ENCODE data around the gene BCAR3.

Gene BCAR3

DNA sequence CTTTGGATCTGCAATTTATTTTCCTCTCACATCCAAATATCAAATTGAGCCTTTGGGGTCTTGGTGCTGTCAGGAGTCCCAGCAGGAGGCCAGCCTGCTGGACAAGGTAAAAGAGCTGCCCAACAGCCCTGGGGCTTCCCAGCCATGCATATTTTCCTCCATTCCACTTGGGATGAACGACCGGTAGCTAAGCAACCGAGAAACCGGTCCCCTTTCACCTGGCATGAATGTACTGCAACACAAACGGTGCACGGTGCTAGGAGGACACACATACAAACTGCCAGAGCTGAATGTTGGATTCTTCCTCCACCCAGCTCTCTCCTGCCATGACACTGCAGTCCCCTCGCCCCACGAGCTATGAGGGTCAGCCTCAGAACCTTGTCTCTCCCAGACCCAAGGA is 42.7 kb downstream of the BCAR3 start:
- no peak for DNase-seq (ENCODE audit: low read depth in 2 of 2)

DNA sequence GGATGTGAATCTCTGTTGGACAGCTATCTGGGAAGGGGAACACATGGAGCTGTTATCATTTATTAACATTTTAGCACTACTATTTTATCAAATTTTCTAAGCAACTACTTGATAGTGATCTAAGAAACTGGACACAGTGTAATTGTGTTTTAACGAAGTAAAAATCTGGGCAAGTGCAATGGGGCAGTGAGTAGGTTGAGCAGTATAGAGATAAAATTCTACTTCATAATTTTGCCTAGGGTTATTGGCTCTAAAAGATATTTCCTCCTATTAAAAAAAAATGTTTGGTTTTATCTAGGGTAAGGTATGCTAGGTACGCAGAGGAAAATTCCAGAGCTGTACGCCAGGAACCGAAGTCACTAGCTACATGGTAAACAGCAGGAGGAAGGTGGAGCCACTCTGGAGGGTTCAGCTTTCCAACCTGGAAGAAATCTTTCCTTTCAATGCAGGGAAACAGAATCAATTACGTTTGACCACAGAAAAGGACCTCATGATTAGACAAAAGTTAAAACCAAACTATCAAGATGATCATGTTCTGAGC is 43.3 kb downstream of the BCAR3 start:
- no peak for DNase-seq (ENCODE audit: low read depth in 2 of 2)

DNA sequence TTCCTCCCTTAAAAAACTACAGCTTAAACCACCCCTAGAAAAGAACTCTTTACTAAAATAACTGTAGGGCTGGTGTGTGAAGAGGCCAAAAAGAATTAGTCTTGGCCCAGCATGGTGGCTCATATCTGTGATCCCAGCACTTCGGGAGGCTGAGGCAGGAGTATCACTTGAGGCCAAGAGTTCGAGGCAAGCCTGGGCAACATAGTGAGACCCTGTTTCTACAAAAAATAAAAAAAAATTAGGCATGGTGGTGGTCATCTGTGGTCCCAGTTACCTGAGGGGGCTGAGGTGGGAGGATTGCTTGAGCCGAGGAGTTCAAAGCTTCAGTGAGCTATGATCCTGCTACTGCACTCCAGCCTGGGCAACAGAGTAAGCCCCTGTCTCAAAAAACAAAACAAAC is 44.9 kb downstream of the BCAR3 start:
- no peak for DNase-seq (ENCODE audit: low read depth in 2 of 2)

DNA sequence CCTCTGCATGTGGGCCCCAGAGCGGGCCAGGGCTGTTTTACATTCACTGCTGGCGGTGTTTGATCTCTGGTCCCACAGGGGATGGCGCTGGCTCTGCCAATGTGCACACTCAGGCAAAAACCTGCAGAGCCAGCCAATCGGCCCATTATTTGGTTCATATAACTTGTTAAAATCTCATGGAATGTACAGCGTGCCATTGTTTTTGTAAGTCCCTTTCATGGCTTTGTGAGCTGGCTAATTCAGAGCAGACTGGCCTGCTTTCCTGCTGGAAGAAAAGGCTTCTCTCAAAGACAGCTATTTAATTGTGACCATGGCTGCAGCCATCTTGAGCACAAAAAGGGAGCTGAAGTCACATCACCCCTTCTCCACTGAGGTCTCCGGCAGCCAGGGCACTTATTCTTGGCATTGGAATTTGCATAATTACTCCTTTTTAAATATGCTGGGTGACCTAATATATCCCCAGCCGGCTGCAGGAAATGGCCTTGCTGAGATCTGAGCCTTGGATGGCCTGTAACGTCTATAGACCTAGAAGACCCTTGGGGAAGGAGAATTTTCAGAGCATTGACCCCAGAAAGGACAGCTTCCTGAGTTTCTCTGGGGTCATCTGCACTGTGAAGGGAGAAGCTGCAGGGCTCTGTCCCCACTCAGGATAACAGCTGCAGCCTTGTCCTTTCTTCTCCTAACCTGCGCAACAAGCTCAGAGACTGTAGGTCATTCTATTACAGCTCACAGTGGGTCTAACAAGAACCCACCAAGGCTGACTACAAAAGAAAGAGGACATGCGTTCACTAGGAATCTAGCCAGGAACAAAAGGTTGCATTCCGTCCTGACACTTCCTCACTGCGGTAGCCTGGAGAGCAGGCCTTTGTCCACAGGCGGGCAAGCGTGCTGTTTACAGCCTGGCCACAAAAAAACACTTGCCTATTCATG is 45.8 kb downstream of the BCAR3 start:
- DNase-seq (ENCODE audit: low read depth in 2 of 2), result no peak

DNA sequence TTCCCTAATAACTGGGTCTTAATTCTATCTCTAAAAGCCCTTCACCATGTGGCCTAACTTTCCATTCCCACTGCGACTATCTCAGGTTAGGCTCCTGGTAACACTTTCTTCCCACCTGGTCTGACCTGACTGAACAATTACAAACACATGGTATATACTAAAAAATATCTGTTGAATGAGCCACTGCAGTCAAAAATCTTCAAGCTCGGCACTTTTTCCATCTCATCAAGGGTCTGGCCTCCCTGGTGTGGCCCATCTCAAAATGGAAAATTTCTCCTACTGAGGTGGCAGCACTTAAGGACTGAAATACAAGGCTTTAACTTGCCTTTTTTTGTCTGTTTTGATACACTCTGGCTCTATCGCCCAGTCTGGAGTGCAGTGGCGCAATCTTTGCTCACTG is 48.3 kb downstream of the BCAR3 start:
- no peak for DNase-seq (ENCODE audit: low read depth in 2 of 2)

DNA sequence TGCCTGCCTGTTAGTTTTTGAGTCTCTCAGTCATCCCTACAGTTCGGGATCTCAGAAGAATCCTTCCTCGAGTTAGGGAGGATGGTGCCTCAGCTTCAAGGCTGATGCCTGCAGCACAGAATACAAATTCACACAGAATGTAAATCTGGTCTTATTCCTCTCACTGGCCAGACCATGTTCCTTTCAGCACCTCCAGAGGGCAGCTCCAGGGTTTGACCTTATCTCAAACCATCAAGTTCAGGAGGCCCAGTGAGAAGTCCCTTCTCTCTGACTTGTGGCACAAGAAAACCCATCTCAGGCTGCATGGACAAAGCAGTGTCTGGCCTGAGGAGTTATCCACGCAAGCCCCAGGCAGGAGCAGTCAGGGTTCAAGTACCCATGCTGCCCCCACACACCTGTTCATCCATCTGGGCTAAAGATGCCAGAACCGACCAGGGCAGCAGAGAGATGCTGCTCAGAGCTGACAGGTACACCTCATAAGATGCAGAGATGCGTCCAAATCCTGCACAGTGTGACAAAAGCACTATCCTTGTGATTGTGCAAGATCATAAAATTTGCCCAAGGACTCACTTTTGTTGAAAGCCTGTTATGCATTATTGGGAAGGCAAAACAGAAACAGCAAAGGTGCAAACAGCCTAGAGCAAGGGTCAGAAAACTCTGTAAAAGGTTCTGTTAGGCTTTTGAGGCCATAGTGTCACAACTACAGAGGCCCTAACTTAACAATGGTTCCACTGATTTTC is 49.8 kb downstream of the BCAR3 start:
- no peak for DNase-seq (ENCODE audit: low read depth in 2 of 2)

DNA sequence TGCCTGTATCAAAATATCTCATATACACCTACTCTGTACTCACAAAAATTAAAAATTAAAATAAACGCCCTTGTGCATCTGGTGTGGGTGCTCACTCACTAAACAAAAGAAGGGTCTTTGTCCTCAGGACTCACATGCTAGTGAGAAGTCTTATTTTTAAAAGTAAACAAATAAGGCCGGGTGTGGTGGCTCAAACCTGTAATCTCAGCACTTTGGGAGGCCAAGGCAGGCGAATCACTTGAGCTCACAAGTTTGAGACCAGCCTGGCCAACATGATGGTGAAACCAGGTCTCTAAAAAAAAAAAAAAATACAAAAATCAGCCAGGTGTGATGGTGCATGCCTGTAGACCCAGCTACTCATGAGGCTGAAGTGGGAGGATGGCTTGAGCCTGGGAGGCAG is 51.5 kb downstream of the BCAR3 start:
- DNase-seq (ENCODE audit: low read depth in 2 of 2), result no peak

DNA sequence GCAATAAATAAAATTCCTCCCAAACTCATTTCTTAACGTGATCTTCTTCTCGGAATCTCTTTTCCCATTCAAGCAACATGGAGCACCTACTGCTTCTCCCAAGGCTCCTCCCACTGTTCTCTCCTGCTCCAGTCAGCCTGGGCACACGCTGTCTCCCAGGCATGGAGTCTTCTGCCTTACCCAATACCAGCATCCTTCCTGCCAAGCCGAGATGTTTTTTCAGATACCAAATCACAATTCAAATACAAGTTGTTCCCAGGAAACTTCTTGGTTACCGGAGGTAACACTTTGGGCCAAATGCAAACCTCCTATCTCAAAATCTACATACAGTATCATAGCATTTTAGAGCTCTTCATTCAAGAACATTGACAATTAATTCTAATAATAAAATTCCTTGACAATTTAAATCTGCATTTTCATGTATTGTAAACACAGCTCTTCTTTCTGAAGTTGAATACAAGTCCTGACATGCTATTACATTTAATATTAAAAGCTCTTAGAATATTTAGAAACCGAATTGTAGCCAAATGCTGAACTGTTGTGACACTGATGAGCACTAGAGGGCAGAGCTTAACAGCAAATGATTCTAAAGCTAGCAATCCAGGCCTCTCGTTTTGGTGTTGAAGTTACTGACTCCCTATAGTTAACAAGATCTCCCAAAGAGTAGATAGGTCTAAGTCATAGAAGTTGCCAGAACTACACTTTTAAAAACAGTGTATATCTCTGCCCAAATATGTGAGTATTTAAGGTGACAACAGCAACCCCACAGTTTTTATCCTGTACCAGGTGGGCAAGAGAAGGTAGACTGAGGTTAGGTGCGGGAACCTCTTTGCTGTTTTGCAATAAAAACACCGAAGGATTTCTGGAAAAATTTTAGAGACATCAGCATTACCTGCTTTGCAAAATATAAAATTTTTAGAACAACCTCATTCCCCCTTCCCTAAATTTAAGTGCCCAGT is 52.3 kb downstream of the BCAR3 start:
- DNase-seq (ENCODE audit: low read depth in 2 of 2), result no peak

DNA sequence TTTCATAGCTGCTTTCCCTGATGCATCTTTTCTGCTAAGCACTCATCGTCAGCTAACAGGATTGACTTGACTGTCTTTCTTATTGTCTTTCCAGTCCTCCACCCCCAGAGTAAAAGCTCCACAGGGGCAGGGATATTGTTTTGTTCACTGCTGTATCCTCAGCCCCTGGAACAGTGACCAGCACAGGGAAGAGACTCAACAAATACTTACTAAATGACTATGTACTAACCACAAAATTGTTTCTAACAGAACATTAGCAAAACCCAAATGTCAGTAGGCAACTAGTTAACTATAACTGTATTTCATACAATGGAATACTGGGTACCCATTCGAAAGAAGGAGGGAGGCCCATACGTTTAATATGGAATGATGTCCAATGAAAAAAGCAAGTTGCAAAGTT is 53.0 kb downstream of the BCAR3 start:
- no peak for DNase-seq (ENCODE audit: low read depth in 2 of 2)

DNA sequence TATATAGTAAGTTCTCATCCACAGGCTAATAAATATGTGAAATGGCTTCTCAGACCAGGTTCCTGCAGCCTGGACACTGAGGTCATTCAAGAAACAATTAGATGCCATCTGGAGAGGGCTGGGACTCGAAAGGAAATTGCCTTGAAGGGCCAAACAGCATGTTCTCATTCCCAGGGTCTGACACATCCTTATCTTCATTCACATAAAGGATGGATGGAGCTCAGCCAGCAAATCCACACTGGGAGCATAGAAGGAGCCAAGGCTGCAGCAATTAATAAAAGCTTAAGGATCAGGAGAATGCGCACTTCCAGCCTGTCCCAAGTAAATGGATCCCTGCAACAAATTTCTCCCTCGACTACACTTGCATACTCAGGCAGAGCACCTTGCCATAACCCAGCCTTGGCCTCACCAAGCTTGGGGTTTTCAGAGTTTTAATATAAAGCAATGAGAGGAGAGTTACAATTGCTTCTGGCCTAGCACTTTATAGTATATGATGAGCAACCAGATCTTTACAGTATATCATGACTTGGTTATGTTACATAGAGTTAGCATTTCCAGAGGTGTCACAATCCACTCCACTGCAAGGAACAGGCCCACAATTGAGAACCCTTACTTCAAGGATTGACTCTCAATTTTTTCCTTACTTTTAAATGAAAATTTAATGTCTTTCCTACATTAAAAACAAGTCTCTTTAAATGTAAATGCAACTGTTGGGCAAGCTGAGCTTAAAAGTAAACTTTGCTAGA is 55.9 kb downstream of the BCAR3 start:
- no peak for DNase-seq (ENCODE audit: low read depth in 2 of 2)

DNA sequence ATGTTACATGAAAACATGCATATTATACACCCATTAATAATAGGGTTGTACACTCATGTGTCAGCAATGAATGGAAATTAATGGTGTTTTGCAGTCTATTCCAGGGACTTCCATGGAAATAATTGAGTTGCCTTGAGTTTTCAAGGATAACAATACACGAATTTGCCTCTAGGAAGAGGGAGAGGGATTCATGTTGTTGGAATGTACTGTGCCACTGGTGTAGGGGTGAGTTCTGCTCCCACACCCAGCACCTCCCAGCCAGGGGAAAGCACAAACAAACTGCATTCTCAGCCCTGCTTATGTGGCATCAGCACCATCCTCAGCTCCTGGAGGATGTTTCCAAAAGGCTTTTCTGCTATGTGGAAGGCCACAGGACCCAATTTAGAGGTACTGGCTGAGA is 57.8 kb downstream of the BCAR3 start:
- no peak for DNase-seq (ENCODE audit: low read depth in 2 of 2)

DNA sequence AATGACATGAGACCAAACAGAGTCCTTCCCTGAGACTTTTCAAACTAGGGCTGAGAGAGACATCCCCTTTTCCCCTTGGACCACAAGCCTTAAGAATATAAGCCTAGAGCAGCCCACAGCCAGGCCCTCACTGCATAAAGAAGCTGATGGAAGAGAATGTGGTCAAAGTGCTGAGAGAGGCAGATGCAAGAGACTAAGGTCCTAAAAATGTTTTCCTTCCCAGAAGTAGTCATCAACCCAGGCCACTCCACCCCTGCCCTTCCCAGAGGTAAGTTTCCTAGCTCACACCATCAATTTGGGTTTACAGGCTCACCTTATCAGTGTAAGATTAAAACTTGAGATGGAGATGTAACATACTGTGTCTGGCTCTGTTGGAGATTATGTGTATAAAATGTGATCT is 58.2 kb downstream of the BCAR3 start:
- no peak for DNase-seq (ENCODE audit: low read depth in 2 of 2)

DNA sequence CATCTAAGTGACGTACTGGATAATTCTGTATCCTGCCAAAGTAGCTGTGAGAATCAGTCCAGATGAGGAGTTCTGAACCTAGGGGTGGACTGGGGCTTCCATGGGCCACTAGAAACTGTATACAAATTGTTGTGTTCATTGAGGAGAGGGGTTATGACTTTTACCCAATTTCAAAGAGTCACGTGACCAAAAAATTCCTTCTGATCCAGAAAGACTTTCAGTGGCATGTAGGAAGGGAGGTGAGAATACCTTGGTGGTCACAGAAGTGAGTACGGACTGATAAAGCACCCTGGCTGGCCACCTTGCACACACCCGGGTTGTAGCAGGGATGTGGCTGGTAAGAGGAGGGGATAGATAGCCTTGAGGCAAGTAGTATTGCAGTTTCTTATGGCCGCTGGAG is 60.4 kb downstream of the BCAR3 start:
- DNase-seq (ENCODE audit: low read depth in 2 of 2), result no peak

DNA sequence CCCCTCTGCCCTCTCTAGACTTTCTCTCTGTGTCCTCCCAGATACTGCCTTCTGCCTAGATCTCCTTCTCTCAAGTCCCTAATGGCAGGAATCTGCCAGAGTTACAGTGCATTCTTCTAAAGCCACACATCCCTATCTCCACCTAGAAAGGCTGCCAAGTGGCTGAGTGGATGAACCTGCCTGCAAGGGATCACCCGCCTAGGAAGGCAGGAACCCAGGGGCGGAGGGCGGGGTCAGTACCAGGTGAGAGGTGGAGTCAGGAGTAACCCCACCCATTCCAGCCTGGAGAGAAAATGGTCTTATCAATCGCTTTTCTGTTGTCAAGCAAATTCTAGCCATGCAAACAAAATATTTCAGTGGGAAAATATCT is 60.8 kb downstream of the BCAR3 start:
- no peak for DNase-seq (ENCODE audit: low read depth in 2 of 2)

DNA sequence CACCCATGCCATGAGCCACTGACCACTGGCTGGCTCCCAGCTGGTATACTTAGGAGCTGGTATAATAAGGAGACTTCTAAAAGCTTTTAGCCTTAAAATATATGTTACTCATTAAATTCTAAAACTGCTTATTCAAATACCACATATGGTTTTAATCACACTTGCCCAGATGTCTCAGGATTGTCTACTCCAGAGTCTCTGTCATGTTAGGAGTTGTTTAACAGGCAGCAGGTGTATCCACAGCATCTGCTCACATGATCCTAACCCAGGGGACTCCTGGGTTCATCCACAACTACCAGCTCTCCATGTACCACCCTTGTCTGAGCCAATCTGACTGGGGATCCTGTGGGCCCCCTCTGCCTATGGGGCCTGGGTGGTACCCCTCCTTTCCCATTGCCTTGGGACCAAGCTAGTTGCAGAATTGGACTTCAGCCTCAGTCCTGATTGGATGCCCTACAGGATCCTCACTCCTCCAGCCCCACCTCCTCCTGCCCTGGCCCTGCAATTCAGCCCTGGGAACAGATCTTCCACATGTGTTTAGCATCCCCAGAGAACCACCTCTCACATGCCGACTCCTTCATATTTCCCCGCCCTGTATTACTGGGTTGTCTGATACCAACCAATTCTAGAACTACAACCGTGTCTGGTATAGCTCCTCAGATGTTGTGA is 61.3 kb downstream of the BCAR3 start:
- DNase-seq (ENCODE audit: low read depth in 2 of 2), result no peak

DNA sequence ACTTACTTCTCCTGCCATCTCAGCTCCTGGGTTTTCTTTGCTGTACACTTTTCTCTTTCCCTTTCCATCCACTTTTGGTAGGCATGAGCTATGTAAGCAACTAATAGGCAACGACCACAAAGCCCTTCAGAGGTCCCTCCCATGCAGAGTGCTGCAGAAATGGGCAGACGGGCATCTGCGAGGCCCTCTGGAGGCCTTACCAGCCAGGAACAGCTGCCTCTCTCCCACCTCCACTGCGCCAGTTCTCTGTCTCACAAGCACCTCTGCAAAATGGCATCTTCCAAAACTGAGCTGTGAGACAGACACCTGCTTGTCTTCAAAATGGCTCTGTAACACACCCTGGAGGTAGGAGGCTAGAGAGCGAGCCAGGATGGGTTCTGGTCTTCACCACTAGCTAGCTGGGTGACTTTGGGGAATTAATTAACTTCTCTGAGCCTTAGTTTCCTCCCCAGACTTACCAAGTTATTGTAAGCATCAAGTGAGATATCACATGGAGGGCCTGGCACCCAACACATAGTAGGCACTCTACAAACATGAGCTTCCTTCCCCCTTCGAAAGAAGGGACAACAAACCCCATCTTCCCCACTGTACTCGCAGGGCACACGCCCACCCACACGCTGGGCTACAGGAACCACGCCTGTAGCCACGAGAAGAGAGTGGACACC is 62.0 kb downstream of the BCAR3 start:
- DNase-seq (ENCODE audit: low read depth in 2 of 2), result no peak

DNA sequence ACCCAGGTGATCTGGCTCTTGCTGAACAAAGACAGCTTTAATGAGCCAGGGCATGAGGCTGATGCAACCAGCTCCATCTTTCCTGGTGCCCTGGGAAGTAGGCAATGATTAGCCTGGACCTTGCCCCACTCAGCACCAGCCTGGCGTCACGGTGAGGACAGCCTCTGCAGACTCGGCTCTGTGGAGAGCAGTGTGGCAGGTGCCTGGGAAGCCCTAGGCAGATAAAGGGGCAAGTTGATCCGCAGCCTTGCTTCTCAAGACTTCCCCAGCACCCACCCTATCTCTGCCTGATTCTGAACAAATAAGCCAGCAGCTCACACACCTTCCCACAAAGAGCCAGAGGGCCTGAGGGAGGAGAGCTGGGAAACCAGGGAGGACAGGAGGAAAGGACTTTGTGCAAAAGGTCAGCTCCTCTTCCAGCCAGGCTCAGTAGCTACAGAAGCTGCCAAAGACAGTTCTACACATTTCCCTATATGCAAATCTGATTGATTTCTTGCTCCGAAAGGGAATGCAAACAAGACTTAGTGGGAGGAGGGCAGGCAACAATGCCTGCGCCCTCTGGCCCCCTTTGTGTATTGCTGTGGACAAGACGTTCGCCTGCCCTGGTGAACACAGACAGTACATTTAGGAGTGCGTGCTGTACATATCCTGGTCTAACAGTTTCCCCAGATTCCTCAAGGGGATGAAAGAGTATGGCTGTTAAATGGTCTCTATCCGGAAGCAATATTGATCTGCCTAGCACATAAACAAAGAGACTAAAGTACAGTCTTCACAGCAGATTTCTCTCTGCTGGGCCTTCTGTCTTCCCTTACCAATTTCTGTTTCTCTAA is 63.8 kb downstream of the BCAR3 start:
- no peak for DNase-seq (ENCODE audit: low read depth in 2 of 2)

DNA sequence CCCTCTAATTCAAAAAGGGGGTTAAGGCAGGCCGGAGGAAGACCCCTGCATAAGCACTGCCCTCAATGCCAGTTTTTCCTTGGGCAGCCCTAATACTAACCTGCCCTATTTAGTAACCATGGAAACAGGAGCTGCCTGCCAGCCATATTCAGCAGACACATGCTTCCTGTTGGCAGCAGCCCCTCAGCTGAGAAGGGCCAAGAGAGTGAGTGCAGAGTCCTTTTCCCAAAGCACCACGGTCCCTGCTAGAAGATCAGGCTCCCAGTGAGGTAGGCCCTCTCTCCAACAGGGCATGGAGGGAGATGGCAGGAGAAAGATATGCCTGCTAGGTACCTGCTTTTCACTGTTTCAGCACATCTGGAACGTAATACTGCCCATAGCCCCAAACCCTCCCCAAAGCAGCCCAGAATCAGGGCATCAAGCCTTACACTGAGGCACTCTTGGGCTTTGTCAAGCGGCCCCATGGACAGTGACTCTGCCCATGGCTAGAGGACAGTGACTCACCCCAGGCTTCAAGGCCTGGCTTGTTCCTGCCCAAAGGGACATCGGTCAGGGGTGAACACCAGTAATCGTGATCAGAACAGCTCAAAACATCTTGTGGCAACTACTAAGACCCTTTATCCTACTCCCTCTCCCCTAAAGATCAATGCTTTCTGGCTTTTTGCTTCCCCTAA is 64.5 kb downstream of the BCAR3 start:
- no peak for DNase-seq (ENCODE audit: low read depth in 2 of 2)

Data from stimulated activated CD8-positive, alpha-beta memory T cell treated with anti-CD3 and anti-CD28 coated beads, Interleukin-2, amount 100 ng/mL, for 48 hours (primary cell).